ENCODE results near the gene ZBTB7C.

The ZBTB7C gene

GRCh38 chr18:48297139-48297538 lies 112.0 kb downstream of the ZBTB7C start:
- TF ChIP-seq, protein P1, sequence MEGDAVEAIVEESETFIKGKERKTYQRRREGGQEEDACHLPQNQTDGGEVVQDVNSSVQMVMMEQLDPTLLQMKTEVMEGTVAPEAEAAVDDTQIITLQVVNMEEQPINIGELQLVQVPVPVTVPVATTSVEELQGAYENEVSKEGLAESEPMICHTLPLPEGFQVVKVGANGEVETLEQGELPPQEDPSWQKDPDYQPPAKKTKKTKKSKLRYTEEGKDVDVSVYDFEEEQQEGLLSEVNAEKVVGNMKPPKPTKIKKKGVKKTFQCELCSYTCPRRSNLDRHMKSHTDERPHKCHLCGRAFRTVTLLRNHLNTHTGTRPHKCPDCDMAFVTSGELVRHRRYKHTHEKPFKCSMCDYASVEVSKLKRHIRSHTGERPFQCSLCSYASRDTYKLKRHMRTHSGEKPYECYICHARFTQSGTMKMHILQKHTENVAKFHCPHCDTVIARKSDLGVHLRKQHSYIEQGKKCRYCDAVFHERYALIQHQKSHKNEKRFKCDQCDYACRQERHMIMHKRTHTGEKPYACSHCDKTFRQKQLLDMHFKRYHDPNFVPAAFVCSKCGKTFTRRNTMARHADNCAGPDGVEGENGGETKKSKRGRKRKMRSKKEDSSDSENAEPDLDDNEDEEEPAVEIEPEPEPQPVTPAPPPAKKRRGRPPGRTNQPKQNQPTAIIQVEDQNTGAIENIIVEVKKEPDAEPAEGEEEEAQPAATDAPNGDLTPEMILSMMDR (IDR thresholded peaks at IDR 0.05; ENCODE audit: insufficient read depth, low read depth, low read length, missing control alignments) = no peak
- H3K4me3 ChIP-seq (ENCODE audit: low read length) = no peak overlapping the region
- DNase-seq (ENCODE audit: low read depth) = peak; percentile 40

DNA sequence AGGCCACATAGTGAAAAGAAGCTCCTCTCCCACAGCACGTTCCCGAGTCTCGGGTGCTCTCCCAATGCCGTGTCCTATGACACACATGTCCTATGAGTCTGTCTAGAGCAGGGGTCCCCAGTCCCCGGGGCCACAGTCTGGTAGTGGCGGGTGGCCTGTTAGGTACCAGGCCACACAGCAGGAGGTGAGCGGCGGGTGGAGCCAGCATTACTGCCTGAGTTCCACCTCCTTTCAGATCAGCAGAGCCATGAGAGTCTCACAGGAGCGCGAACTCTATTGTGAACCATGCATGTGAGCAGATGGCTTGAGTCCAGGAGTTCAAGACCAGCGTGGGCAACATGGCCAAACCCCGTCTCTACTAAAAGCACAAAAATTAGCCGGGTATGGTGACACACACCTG lies 112.6 kb downstream of the ZBTB7C start:
- TF ChIP-seq, protein P1 (IDR thresholded peaks at IDR 0.05; ENCODE audit: insufficient read depth, low read depth, low read length, missing control alignments) = no peak
- DNase-seq (ENCODE audit: low read depth) = no peak

GRCh38 chr18:48295586-48296311 lies 113.4 kb downstream of the ZBTB7C start:
- DNase-seq (ENCODE audit: low read depth) = no peak
- TF ChIP-seq, protein P1 (IDR thresholded peaks at IDR 0.05; ENCODE audit: insufficient read depth, low read depth, low read length, missing control alignments) = peak; percentile 46
- no peak overlapping the region for H3K4me3 ChIP-seq (ENCODE audit: low read length)

More for the DNA sequence above, 112.6 kb downstream of the ZBTB7C start:
- H3K4me3 ChIP-seq (ENCODE audit: low read length) = no peak overlapping the region

DNA sequence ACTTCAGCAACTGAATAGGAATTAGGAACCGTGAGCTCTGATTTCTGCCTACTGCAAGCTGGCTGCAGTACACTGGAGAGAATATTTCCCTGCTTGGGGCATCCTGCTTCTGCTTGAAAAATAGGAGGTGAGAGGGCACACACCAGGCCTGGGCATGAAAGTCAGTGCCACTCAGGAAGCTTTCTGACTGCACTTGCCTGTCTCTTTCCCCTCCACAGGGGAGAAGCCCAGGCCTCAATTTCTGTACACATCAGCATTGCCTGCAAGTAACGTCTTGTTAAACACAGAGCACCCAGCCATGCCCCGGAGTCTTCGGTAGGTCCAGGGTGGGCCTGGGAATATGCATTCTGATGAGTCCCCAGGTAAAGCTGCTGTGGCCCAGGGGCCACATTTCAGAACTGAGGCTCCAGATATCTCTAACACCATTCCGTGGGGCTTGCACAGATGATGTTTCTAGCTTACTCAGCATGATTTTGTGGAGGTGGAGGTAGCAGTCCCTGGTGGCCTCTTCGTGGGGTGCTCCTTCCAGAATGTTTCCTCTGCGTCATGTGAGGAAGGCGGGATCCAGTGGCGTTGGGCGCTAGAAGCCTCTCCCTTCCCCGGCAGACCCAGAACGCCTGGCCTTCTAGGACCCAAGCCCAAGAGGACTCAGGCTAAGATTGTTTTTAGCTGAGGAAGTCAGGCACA lies 114.1 kb downstream of the ZBTB7C start:
- DNase-seq (ENCODE audit: low read depth) = no peak
- TF ChIP-seq, protein P1 (IDR thresholded peaks at IDR 0.05; ENCODE audit: insufficient read depth, low read depth, low read length, missing control alignments) = no peak
- no peak overlapping the region for H3K4me3 ChIP-seq (ENCODE audit: low read length)

DNA sequence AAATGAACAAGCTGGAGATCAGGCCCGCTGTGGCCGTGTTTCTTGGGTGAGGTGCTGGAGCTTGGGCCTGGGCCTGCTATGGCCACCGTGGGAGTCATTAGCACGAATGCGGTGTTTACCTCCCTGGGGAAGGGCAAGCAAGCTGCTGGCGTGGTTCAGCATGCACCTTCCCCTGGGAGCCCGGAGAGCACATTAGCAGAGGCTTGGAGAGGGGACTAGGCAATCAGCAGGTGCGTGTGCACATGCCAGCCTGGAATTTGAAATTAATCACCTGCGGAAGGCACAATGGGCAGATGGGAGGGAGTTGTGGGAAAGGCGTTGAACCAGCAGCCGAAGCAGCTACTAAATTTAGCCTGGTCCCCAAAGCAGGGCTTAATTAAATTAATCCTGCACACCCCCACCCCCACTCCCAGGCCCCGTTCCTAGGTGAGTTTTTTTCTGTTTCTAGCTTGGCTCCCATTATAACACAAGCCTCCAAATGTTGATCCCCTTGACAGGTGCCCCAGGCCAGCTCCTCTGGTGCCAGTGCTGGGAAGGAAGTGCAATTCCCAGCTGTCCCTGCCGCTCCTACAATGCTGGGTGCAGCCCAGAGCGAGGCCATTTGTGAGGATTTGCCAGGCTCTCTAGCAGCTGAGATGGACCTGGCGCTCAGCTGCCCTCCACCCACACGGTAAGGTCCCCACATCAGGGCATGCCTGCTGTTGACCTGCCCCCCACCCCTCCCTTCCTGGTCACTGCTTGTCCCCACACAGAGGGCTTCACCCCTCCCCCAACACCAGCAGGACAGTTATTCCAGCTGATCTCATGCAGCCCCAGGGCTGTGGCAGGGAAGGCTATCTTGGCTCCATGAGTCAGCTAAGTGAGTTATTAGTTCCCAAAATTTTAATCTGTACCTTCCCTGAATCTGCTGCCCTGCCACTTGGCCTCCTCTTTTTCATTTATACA lies 115.0 kb downstream of the ZBTB7C start:
- no peak overlapping the region for H3K4me3 ChIP-seq (ENCODE audit: low read length)
- peak; percentile 50 for DNase-seq (ENCODE audit: low read depth)

GRCh38 chr18:48292782-48293424 lies 116.3 kb downstream of the ZBTB7C start:
- TF ChIP-seq, protein P1 (IDR thresholded peaks at IDR 0.05; ENCODE audit: insufficient read depth, low read depth, low read length, missing control alignments) = no peak
- no peak for DNase-seq (ENCODE audit: low read depth)

More for the DNA sequence above, 115.0 kb downstream of the ZBTB7C start:
- TF ChIP-seq, protein P1 (IDR thresholded peaks at IDR 0.05; ENCODE audit: insufficient read depth, low read depth, low read length, missing control alignments) = no peak

More at GRCh38 chr18:48292782-48293424, 116.3 kb downstream of the ZBTB7C start:
- H3K4me3 ChIP-seq (ENCODE audit: low read length) = no peak overlapping the region
